ENCODE results near the gene GRIK2.

DNA sequence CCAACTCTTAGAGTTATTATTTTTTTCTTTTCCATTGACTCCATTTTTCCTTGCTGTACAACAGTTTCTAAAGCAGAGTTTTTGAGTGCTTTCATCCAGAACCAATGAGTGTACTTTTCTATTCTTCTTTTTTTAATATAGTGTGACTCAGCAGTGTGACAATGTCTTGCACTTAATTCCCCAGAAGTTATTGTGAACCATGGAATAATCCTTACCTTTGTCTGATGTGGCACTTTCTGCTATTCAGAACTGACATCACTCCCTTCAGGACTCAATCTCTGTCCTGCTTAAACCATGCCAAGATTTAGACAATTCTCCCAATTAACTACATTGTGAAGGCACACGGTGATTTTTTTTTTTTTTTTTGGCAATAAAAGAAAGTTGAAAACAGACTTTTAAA, 41.5 kb downstream of the GRIK2 start:
- TF ChIP-seq POLR2A (IDR thresholded peaks at IDR 0.05), result no peak
- TF ChIP-seq, protein P1, sequence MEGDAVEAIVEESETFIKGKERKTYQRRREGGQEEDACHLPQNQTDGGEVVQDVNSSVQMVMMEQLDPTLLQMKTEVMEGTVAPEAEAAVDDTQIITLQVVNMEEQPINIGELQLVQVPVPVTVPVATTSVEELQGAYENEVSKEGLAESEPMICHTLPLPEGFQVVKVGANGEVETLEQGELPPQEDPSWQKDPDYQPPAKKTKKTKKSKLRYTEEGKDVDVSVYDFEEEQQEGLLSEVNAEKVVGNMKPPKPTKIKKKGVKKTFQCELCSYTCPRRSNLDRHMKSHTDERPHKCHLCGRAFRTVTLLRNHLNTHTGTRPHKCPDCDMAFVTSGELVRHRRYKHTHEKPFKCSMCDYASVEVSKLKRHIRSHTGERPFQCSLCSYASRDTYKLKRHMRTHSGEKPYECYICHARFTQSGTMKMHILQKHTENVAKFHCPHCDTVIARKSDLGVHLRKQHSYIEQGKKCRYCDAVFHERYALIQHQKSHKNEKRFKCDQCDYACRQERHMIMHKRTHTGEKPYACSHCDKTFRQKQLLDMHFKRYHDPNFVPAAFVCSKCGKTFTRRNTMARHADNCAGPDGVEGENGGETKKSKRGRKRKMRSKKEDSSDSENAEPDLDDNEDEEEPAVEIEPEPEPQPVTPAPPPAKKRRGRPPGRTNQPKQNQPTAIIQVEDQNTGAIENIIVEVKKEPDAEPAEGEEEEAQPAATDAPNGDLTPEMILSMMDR (IDR thresholded peaks at IDR 0.05), result no peak

Data from heart left ventricle (tissue), 13 donors.